Adrenal gland (tissue), 5 donors: ENCODE measurements around the gene TULP1.

Experiments used
- POLR2A ChIP-seq, 2 donors: fragments of 450-650 bp; IDR thresholded peaks; one replicate each; pipeline ENCODE4 v1.6.1; 2017; ENCODE audit warnings: antibody characterized with exemption in 2 of 2, mild to moderate bottlenecking in 2 of 2, moderate library complexity in 1 of 2
- TF ChIP-seq, protein P1 (sequence below), 6 experiments: fragments of 450-650 bp in 4 of 6; fragments of 200-600 bp in 2 of 6; sonication (generic) in 1 of 6; IDR thresholded peaks; 1 replicate in 5 of 6; 2 replicates in 1 of 6; pipeline versions ENCODE4 v1.5.1 to v1.8.0; 2016 to 2021; ENCODE audit warnings: antibody characterized with exemption in 6 of 6, mild to moderate bottlenecking in 2 of 6, moderate library complexity in 1 of 6
- donor health status: DM: no; HTN: no; CAD: no.

DNA sequence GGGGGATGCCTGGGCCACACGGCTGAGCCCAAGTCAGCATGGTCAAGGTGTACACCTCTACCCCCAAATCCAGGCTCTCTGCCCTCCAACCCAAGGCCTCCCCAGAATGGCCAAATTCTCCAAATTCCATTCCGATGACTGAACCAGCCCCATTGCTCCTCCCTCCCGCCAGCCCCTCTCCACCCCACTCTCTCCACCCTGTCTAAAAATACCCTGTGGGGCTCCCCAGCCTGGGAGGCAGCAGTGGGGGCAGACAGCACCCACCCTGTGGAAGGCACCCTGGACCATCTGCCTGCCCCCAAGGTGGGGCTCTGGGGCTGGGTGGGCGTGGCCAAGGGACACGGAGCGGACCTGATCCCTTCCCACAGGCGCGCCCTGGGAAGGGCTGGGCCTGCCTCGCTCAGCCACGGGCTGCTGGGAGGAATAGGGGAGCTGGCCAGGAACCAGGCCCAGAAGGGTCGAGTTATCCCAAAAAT, 27.3 kb downstream of the TULP1 start:
- TF ChIP-seq, protein P1, sequence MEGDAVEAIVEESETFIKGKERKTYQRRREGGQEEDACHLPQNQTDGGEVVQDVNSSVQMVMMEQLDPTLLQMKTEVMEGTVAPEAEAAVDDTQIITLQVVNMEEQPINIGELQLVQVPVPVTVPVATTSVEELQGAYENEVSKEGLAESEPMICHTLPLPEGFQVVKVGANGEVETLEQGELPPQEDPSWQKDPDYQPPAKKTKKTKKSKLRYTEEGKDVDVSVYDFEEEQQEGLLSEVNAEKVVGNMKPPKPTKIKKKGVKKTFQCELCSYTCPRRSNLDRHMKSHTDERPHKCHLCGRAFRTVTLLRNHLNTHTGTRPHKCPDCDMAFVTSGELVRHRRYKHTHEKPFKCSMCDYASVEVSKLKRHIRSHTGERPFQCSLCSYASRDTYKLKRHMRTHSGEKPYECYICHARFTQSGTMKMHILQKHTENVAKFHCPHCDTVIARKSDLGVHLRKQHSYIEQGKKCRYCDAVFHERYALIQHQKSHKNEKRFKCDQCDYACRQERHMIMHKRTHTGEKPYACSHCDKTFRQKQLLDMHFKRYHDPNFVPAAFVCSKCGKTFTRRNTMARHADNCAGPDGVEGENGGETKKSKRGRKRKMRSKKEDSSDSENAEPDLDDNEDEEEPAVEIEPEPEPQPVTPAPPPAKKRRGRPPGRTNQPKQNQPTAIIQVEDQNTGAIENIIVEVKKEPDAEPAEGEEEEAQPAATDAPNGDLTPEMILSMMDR (IDR thresholded peaks at IDR 0.05): no peak
- no peak for TF ChIP-seq POLR2A (IDR thresholded peaks at IDR 0.05)
